H1 (cell line): ENCODE results near the gene MORF4L1.

Experiments used
- CBX8 ChIP-seq: fragments of 300-800, 300-1000 bp; sonication (generic); IDR thresholded peaks from 2 replicates; pipeline ENCODE4 v1.7.1; 2016; ENCODE audit warnings: low read depth, low read length, borderline replicate concordance
- EP300 ChIP-seq, 2 experiments: IDR thresholded peaks; 1 replicate in 1 of 2; 2 replicates in 1 of 2; pipeline ENCODE4 v1.6.1; 2011 to 2012; ENCODE audit warnings: low read depth in 2 of 2, low read length in 2 of 2, mild to moderate bottlenecking in 2 of 2, borderline replicate concordance in 1 of 2, inconsistent platforms in 1 of 2, moderate library complexity in 1 of 2
- POLR2A ChIP-seq, 2 experiments: IDR thresholded peaks; 1 replicate in 1 of 2; 2 replicates in 1 of 2; pipeline ENCODE4 v1.6.1; 2011; ENCODE audit warnings: low read depth in 2 of 2, low read length in 2 of 2, mild to moderate bottlenecking in 2 of 2; ENCODE audit errors: control extremely low read depth in 1 of 2
- SP1 ChIP-seq: IDR thresholded peaks from 2 replicates; pipeline ENCODE4 v1.6.1; 2011; ENCODE audit warnings: low read depth, low read length
- ZNF274 ChIP-seq: IDR thresholded peaks from 2 replicates; pipeline ENCODE4 v1.7.0; 2012; ENCODE audit warnings: low read length, borderline replicate concordance; ENCODE audit errors: extremely low read depth
- TF ChIP-seq, protein P1 (sequence below), 3 experiments: IDR thresholded peaks; 1 replicate in 2 of 3; 2 replicates in 1 of 3; pipeline versions ENCODE4 v1.5.1 to v1.6.1; 2011; ENCODE audit warnings: low read length in 3 of 3, mild to moderate bottlenecking in 3 of 3, inconsistent platforms in 2 of 3, low read depth in 1 of 3, moderate library complexity in 1 of 3; ENCODE audit not compliant: insufficient read depth in 1 of 3; ENCODE audit errors: control extremely low read depth in 1 of 3
- TF ChIP-seq, protein P2 (sequence below): IDR thresholded peaks from 2 replicates; pipeline ENCODE4 v1.6.1; 2012; ENCODE audit warnings: low read length, inconsistent platforms

DNA sequence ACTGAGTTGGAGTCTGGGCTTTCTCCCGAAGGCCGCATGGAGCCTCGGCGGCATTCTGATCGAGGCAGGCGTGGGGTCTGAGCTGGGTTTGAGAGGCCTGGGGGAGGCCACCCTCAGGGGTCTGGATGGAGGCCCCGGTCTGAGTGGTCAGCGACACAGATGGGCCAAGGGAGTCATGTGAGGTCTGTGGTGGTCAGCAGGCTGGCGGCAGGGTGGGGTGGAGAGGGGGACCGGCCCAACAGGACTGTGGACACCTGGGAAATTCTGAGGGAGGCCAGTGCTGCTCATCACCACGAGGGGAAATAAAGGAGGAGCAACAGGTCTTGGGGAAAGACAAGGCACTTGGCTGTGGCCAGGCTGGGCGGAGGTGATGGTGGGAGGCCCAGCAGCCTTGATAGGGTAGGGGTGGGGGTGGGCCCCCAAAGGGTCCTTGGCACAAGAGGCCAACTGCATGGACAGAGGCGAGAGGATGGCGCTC lies 56.0 kb downstream of the MORF4L1 start:
- no peak for TF ChIP-seq EP300 (IDR thresholded peaks at IDR 0.05; ENCODE audit: borderline replicate concordance in 1 of 2, low read depth in 2 of 2, low read length in 2 of 2)
- no peak for TF ChIP-seq SP1
- no peak for TF ChIP-seq POLR2A (IDR thresholded peaks at IDR 0.05; ENCODE audit: control extremely low read depth in 1 of 2, low read depth in 2 of 2, low read length in 2 of 2)
- TF ChIP-seq, protein P1, sequence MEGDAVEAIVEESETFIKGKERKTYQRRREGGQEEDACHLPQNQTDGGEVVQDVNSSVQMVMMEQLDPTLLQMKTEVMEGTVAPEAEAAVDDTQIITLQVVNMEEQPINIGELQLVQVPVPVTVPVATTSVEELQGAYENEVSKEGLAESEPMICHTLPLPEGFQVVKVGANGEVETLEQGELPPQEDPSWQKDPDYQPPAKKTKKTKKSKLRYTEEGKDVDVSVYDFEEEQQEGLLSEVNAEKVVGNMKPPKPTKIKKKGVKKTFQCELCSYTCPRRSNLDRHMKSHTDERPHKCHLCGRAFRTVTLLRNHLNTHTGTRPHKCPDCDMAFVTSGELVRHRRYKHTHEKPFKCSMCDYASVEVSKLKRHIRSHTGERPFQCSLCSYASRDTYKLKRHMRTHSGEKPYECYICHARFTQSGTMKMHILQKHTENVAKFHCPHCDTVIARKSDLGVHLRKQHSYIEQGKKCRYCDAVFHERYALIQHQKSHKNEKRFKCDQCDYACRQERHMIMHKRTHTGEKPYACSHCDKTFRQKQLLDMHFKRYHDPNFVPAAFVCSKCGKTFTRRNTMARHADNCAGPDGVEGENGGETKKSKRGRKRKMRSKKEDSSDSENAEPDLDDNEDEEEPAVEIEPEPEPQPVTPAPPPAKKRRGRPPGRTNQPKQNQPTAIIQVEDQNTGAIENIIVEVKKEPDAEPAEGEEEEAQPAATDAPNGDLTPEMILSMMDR (IDR thresholded peaks at IDR 0.05; ENCODE audit: control extremely low read depth in 1 of 3, insufficient read depth in 1 of 3, low read depth in 1 of 3, low read length in 3 of 3): no peak
- TF ChIP-seq, protein P2, sequence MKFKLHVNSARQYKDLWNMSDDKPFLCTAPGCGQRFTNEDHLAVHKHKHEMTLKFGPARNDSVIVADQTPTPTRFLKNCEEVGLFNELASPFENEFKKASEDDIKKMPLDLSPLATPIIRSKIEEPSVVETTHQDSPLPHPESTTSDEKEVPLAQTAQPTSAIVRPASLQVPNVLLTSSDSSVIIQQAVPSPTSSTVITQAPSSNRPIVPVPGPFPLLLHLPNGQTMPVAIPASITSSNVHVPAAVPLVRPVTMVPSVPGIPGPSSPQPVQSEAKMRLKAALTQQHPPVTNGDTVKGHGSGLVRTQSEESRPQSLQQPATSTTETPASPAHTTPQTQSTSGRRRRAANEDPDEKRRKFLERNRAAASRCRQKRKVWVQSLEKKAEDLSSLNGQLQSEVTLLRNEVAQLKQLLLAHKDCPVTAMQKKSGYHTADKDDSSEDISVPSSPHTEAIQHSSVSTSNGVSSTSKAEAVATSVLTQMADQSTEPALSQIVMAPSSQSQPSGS: no peak
- TF ChIP-seq CBX8: no peak
- TF ChIP-seq ZNF274: no peak
